HG03432 (cell line): ENCODE results near the gene CENPX.
"Not testable (repeated sequence)": the region's sequence is repeated elsewhere in the genome, so short reads cannot be mapped to it uniquely, and the experiment has no call there.

Experiments
- ATAC-seq: cut with Tn5 transposase; IDR thresholded peaks from one replicate; pipeline ENCODE4 v1.9.1; 2021; ENCODE audit warnings: mild to moderate bottlenecking, moderate library complexity; ENCODE audit not compliant: unreplicated experiment

The CENPX gene

GRCh38 chr17:82041144-82041814, 18.6 kb upstream of the CENPX start:
- ATAC-seq = no peak

- ATAC-seq = no peak
Measured at GRCh38 chr17:82039695-82040299, 17.1 kb upstream of the CENPX start.

- not testable (repeated sequence) for ATAC-seq
Measured at GRCh38 chr17:82038796-82039409, 16.2 kb upstream of the CENPX start.

- ATAC-seq = no peak
Measured at GRCh38 chr17:82037889-82038195, 15.2 kb upstream of the CENPX start.

- ATAC-seq = peak; percentile 86
Measured at GRCh38 chr17:82037092-82037888, 14.6 kb upstream of the CENPX start, which contains the start of gene DCXR. TSS of gene DCXR (minus strand) at chr17:82037697. CDS start at chr17:82037682, 15 bp downstream.

GRCh38 chr17:82036634-82037091, 14.0 kb upstream of the CENPX start:
- no peak for ATAC-seq

GRCh38 chr17:82035956-82036633, 13.4 kb upstream of the CENPX start:
- no peak for ATAC-seq

GRCh38 chr17:82035488-82035887, 12.8 kb upstream of the CENPX start:
- no peak for ATAC-seq

GRCh38 chr17:82034371-82035011, 11.8 kb upstream of the CENPX start:
- no peak for ATAC-seq

- ATAC-seq = no peak
Measured at GRCh38 chr17:82033359-82034085, 10.8 kb upstream of the CENPX start.

GRCh38 chr17:82031885-82032627, 9.4 kb upstream of the CENPX start:
- ATAC-seq = no peak

GRCh38 chr17:82031303-82031884, 8.7 kb upstream of the CENPX start, which contains the start of gene RAC3:
TSS of gene RAC3 (plus strand) at chr17:82031678. CDS start at chr17:82031762, 84 bp downstream.
- no peak for ATAC-seq

- peak; percentile 43 for ATAC-seq
Measured at GRCh38 chr17:82030470-82031302, 8.0 kb upstream of the CENPX start.

- no peak for ATAC-seq
Measured at GRCh38 chr17:82029990-82030469, 7.4 kb upstream of the CENPX start.

GRCh38 chr17:82029391-82029790, 6.7 kb upstream of the CENPX start:
- no peak for ATAC-seq

GRCh38 chr17:82028966-82029365, 6.3 kb upstream of the CENPX start:
- ATAC-seq = no peak

GRCh38 chr17:82028246-82028645, 5.6 kb upstream of the CENPX start:
- no peak for ATAC-seq
